ENCODE data around the gene SSH3.
"Not testable (repeated sequence)": the region's sequence is repeated elsewhere in the genome, so short reads cannot be mapped to it uniquely, and the experiment has no call there.

The SSH3 gene

GRCh38 chr11:67313125-67313890, 10.0 kb downstream of the SSH3 start:
- DNase-seq, result no peak

GRCh38 chr11:67314218-67314617, 10.9 kb downstream of the SSH3 start:
- no peak for DNase-seq

GRCh38 chr11:67315325-67315909, 12.1 kb downstream of the SSH3 start:
- DNase-seq, result no peak

GRCh38 chr11:67316882-67317204, 13.5 kb downstream of the SSH3 start:
- DNase-seq, result no peak

GRCh38 chr11:67317205-67317887, 14.0 kb downstream of the SSH3 start:
- peak; percentile 94 for DNase-seq

- no peak for DNase-seq
These were observed 14.7 kb downstream of the SSH3 start for GRCh38 chr11:67317888-67318555.

- not testable (repeated sequence) for DNase-seq
These were observed 15.5 kb downstream of the SSH3 start for GRCh38 chr11:67318876-67319275.

- no peak for DNase-seq
These were observed 16.7 kb downstream of the SSH3 start for GRCh38 chr11:67320011-67320410.

GRCh38 chr11:67320691-67321090, 17.4 kb downstream of the SSH3 start:
- no peak for DNase-seq

GRCh38 chr11:67321313-67321871, 18.1 kb downstream of the SSH3 start:
- no peak for DNase-seq

- DNase-seq, result no peak
These were observed 18.7 kb downstream of the SSH3 start for GRCh38 chr11:67322049-67322448.

GRCh38 chr11:67323526-67323925, 20.2 kb downstream of the SSH3 start:
- DNase-seq, result no peak

- DNase-seq, result no peak
These were observed 28.9 kb downstream of the SSH3 start for GRCh38 chr11:67332081-67332691.

- no peak for DNase-seq
These were observed 33.9 kb downstream of the SSH3 start for GRCh38 chr11:67337257-67337656.

- no peak for DNase-seq
These were observed 40.9 kb downstream of the SSH3 start for GRCh38 chr11:67344264-67344663.

GRCh38 chr11:67345247-67345919, 42.1 kb downstream of the SSH3 start:
- DNase-seq, result no peak

GRCh38 chr11:67345920-67346819, 42.8 kb downstream of the SSH3 start:
- DNase-seq, result no peak

- DNase-seq, result no peak
These were observed 44.8 kb downstream of the SSH3 start for GRCh38 chr11:67347964-67348749.

GRCh38 chr11:67349036-67349435, 45.7 kb downstream of the SSH3 start:
- DNase-seq, result no peak

- no peak for DNase-seq
These were observed 46.1 kb downstream of the SSH3 start for GRCh38 chr11:67349457-67349856.
